Mucosa of descending colon (tissue), 3 donors: Measurements from ENCODE around the gene SYNM. TPM values are rescaled to one million over a fixed set of nuclear protein-coding genes. Genes with fewer than 3 reads are reported as not detected.
A peak's percentile ranks its signal among the peaks of the same experiment; 100 is the strongest.

ENCODE experiments used
- ATAC-seq: fragments of 200-7000 bp; cut with Tn5 transposase; one replicate; pipeline ENCODE4 v1.9.1; 2020; ENCODE audit warnings: mild to moderate bottlenecking, moderate library complexity
- DNase-seq, 3 donors: peaks; one replicate each; pipeline ENCODE4 v3.0.0-alpha.2; 2020
- H3K36me3 ChIP-seq: fragments of 200-600 bp; one replicate; pipeline ENCODE4 v1.8.0; 2021; ENCODE audit warnings: low read depth, mild to moderate bottlenecking
- H3K4me1 ChIP-seq: fragments of 200-600 bp; one replicate; pipeline ENCODE4 v1.8.0; 2021; ENCODE audit warnings: low read depth, mild to moderate bottlenecking
- H3K4me3 ChIP-seq: fragments of 200-600 bp; one replicate; pipeline ENCODE4 v1.8.0; 2021; ENCODE audit warnings: mild to moderate bottlenecking
- H3K9me3 ChIP-seq: fragments of 200-600 bp; one replicate; pipeline ENCODE4 v1.8.0; 2021; ENCODE audit warnings: mild to moderate bottlenecking
- CTCF ChIP-seq: fragments of 200-600 bp; IDR thresholded peaks from one replicate; pipeline ENCODE4 v1.8.0; 2022; ENCODE audit warnings: antibody characterized with exemption, mild to moderate bottlenecking
- intact Hi-C, 2 donors: fragments of 100-400 bp; cut with DNase I in 1 of 2; cut with micrococcal nuclease in 1 of 2; formaldehyde crosslinking; loops; one replicate each; pipeline versions ENCODE4 v1.11.0 to v1.11.1; 2022; cut with DNase I, micrococcal nuclease
- total RNA-seq, 3 donors: library from RNA; stranded (reverse); fragmentation: NEBNext Ultra II Directional in 2 of 3; extraction: Animal tissue kit (Norgen Biotek cat#: 25700) in 2 of 3; gene quantifications; one replicate each; pipeline versions ENCODE4 v1.2.1 to v1.2.4, GENCODE V29; 2021 to 2023
- donor health status: DM: no; HTN: no; CAD: no; lungs with moderate emphysema.
- donor health status: DM: no; HTN: no; CAD: no.
- donor health status: DM: no; HTN: yes; CAD: no.

Gene SYNM
- total RNA-seq, 3 donors from 2014 or later = 10.9 to 777 (median 37.0) TPM

DNA sequence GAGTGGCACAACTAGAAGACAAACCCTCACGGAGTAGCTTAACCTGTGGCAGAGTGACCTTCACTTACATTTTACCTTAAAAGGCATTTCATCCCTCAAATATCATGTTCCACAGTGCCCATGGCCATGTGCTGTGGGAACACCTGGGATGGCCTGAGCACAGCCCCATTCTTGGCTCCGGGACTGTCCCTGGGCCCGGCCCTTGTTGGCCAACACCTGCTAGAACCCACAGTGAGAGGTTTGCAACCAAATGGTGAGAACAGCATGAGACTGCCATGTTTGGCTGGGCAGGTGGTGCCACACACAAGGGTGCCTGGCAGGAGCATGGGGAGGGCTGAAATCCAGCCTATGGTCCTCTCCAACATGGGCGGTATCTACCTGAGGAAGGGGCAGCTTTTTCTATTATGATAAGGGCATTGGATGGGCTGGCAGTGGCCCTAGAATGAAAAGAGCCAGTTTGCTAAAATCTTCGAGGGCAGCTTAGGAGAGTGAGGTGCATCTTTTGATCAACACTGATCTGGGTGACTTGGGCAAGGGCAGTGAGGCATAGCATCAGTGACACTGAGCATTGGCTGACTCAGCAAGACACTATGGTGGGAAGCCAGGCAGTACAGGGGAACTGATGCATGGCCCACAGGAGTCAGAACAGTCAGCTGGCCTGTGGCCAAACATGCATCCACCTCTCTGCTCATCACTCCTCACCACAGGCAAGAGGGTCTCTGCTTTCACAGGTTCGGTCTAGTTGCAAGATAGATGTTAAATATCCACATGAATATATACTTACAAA is 53.9 kb downstream of the SYNM start:
- intact Hi-C loops = no loop called here
- ATAC-seq (no peak), DNase-seq (no peak)
- no peaks in the 10 kb centered on the region for H3K9me3 ChIP-seq
- no peak for TF ChIP-seq CTCF
- no peaks in the 10 kb centered on the region for H3K4me1 ChIP-seq
- no peaks in the 10 kb centered on the region for H3K36me3 ChIP-seq
- H3K4me3 ChIP-seq = no peak overlapping the region

DNA sequence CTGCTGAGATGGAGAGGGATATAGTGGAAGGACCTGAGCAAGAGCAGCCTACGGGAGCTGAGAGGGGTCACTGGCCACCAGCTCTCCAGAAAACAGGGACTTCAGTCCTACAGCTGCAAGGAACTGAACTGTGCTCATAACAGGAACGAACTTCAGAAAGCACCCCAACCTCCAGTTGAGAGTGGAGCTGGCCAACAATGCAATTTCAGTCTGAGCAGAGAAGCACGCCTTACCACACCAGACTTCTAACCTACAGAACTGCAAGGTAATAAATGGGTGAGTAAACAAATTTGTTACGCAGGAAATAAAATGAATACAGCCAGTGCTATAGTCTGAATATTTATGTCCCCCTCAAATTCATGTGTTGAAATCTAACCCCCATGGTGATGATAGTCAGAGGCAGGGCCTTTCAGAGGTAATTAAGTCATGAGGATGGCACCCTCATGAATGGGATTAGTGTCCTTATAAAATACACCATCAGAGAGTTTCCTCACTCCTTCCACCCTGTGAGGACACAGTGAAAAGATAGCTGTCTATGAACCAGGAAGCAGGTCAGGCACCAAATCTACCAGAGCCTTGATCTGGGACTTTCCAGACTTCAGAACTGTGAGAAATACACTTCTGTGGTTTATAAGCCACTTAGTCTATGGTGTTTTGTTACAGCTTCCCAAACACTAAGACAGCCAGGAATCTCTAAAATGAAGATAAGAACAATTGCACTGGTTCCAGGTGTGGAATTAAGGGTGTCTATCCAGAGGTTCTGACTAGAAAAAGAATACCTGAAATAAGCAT is 58.6 kb downstream of the SYNM start:
- H3K36me3 ChIP-seq = no peaks in the 10 kb centered on the region
- peak; percentile 54 for ATAC-seq
- no peak for DNase-seq
- intact Hi-C loops = no loop called here
- no peak overlapping the region for H3K4me3 ChIP-seq
- no peaks in the 10 kb centered on the region for H3K4me1 ChIP-seq
- no peak for TF ChIP-seq CTCF
- no peaks in the 10 kb centered on the region for H3K9me3 ChIP-seq

DNA sequence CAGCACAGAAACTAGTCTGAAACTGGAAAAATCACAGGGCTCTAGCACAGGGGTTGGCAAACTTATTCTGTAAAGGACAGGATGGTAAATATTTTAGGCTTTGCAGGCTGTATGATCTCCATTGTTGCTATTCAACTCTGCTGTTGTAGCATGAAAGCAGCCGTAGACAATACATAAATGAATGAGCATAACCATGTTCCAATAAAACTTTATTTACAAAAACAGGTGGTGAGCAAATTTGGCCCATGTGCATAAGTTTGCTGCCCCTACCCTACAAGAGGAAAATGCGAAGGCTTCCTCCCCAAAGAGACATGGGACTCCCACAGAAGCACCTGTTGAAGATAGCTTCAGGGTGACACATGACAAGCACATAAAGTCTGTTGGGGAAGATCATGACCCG is 59.2 kb downstream of the SYNM start:
- Histone ChIP-seq H3K4me1 (no peaks in the 10 kb centered on the region), H3K4me3 (no peak overlapping the region), H3K9me3 (no peaks in the 10 kb centered on the region), H3K36me3 (no peaks in the 10 kb centered on the region)
- no peak for TF ChIP-seq CTCF
- DNase-seq = no peak
- intact Hi-C loops = no loop called here
- no peak for ATAC-seq

- H3K4me3 ChIP-seq = no peak overlapping the region
- intact Hi-C loops = no loop called here
- no peaks in the 10 kb centered on the region for H3K9me3 ChIP-seq
- no peak for ATAC-seq
- TF ChIP-seq CTCF = no peak
- H3K4me1 ChIP-seq = no peaks in the 10 kb centered on the region
- no peak for DNase-seq
- H3K36me3 ChIP-seq = no peaks in the 10 kb centered on the region
Observed at GRCh38 chr15:99165020-99165790, 60.3 kb downstream of the SYNM start.

DNA sequence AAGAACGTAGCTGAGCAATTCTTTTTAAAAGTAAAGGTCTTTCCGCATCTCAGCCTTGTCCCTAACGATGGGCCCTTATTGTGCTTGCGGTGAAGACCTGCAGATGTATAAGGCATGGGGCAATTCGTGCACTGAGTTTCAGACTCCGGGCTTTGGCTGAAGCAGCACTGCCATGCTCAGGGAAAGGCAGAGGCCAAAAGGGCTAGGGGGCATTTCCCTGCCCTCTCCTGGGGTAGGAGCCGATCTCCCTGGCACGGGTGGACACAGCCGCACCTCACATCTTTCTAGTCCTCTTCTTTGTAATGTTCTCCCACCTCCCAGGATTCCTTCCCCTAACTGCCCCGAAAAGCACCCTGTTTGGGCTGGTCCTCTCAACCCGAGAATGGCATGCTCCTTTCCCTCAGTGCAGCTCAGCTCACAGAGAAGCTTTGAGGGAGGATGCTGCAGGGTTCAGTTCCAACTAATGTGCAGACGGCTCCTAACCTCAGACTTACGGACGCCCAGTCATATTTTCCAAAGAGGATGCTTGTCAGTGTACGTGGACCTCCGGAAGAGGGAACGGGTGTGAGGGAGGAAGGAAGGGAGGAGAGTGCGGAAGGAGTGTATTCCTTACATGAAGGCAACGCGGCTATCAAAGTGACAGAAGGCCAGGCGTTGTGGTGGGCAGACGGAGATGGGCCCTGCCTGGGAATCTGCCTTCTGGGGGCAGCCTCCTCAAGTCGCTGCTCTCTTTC is 61.2 kb downstream of the SYNM start:
- intact Hi-C loops = no loop called here
- no peaks in the 10 kb centered on the region for H3K4me1 ChIP-seq
- no peak for TF ChIP-seq CTCF
- DNase-seq = no peak
- H3K36me3 ChIP-seq = no peaks in the 10 kb centered on the region
- ATAC-seq = no peak
- H3K4me3 ChIP-seq = no peak overlapping the region
- H3K9me3 ChIP-seq = no peaks in the 10 kb centered on the region
